H1 (cell line): ENCODE measurements around the gene SRMS. TPM values are rescaled to one million over a fixed set of nuclear protein-coding genes. Genes with fewer than 3 reads are reported as not detected.

Source experiments
- CTCF ChIA-PET: fragments of 300-600 bp; sonication (Branson Sonifier 250); formaldehyde crosslinking; loops from one replicate; lab custom pipeline; 2021; ENCODE audit not compliant: partially characterized antibody; lab: Charles Lee
- POLR2A ChIA-PET: fragments of 300-600 bp; sonication (Branson Sonifier 250); formaldehyde crosslinking; loops from one replicate; lab custom pipeline; 2021; ENCODE audit warnings: inconsistent platforms; ENCODE audit not compliant: partially characterized antibody; lab: Charles Lee
- DNase-seq, 2 experiments: peaks; one replicate each; pipeline versions ENCODE4 v3.0.0 to v3.0.0-alpha.2; 2010 to 2022; ENCODE audit warnings: low spot score in 2 of 2, low read depth in 1 of 2, mixed read lengths in 1 of 2
- FAIRE-seq: peaks from 2 replicates; lab custom pipeline; 2011; peaks lifted over from hg19 to GRCh38; lab: Jason Lieb, UNC
- H2AFZ ChIP-seq: 2 replicates; pipeline ENCODE4 v1.8.1; 2012; ENCODE audit warnings: low read length, inconsistent platforms
- H2AK5ac ChIP-seq: 2 replicates; pipeline ENCODE4 v1.6.1; 2013; ENCODE audit warnings: low read depth, low read length
- H2BK120ac ChIP-seq: replicated peaks from 2 replicates; pipeline ENCODE3; 2013; ENCODE audit warnings: low read depth, low read length, inconsistent platforms
- H2BK12ac ChIP-seq: 2 replicates; pipeline ENCODE4 v1.6.1; 2013; ENCODE audit warnings: low read depth, low read length
- H2BK15ac ChIP-seq: 2 replicates; pipeline ENCODE4 v1.6.1; 2013; ENCODE audit warnings: low read length
- H2BK20ac ChIP-seq: 2 replicates; pipeline ENCODE4 v1.6.1; 2013; ENCODE audit warnings: low read length
- H2BK5ac ChIP-seq: 2 replicates; pipeline ENCODE4 v1.6.1; 2013; ENCODE audit warnings: low read depth, low read length
- H3K14ac ChIP-seq: 2 replicates; pipeline ENCODE4 v1.6.1; 2013; ENCODE audit warnings: inconsistent platforms; ENCODE audit not compliant: insufficient read length
- H3K18ac ChIP-seq: 2 replicates; pipeline ENCODE4 v1.6.1; 2013; ENCODE audit warnings: low read length; ENCODE audit errors: extremely low read depth
- H3K23ac ChIP-seq: 2 replicates; pipeline ENCODE4 v1.6.1; 2013; ENCODE audit warnings: inconsistent platforms; ENCODE audit not compliant: insufficient read length
- H3K23me2 ChIP-seq: 2 replicates; pipeline ENCODE4 v1.6.1; 2013; ENCODE audit warnings: low read depth, low read length
- H3K27ac ChIP-seq: 2 replicates; pipeline ENCODE4 v1.6.1; 2011; ENCODE audit warnings: low read depth, low read length, inconsistent platforms
- H3K27me3 ChIP-seq, 4 experiments: replicated peaks in 1 of 4; 1 replicate in 1 of 4; 2 replicates in 3 of 4; pipeline versions ENCODE4 v1.6.1 to v1.8.1; 2011 to 2013; ENCODE audit warnings: low read length in 3 of 4, mild to moderate bottlenecking in 3 of 4, inconsistent platforms in 2 of 4, mixed read lengths in 2 of 4, moderate library complexity in 1 of 4; ENCODE audit not compliant: control insufficient read depth in 3 of 4, insufficient read depth in 3 of 4; ENCODE audit errors: extremely low read depth in 1 of 4
- H3K36me3 ChIP-seq, 4 experiments: 2 replicates each; pipeline versions ENCODE4 v1.6.1 to v1.8.1; 2011 to 2013; ENCODE audit warnings: mild to moderate bottlenecking in 4 of 4, low read length in 3 of 4, moderate library complexity in 2 of 4, control low read depth in 1 of 4, inconsistent platforms in 1 of 4; ENCODE audit not compliant: insufficient read depth in 4 of 4, control insufficient read depth in 2 of 4
- H3K4ac ChIP-seq: replicated peaks from 2 replicates; pipeline ENCODE3; 2013; ENCODE audit warnings: low read length, low read depth, mixed read lengths, inconsistent platforms; ENCODE audit not compliant: insufficient read length
- H3K4me1 ChIP-seq, 4 experiments: replicated peaks in 1 of 4; 1 replicate in 1 of 4; 2 replicates in 3 of 4; pipeline versions ENCODE4 v1.6.1 to v1.8.1; 2011 to 2013; ENCODE audit warnings: low read length in 3 of 4, inconsistent platforms in 2 of 4, mixed read lengths in 1 of 4; ENCODE audit not compliant: insufficient read depth in 4 of 4, control insufficient read depth in 3 of 4
- H3K4me2 ChIP-seq, 2 experiments: 2 replicates each; pipeline versions ENCODE4 v1.6.1 to v1.8.1; 2011 to 2013; ENCODE audit warnings: low read depth in 2 of 2, low read length in 2 of 2, control low read depth in 1 of 2, inconsistent platforms in 1 of 2, mild to moderate bottlenecking in 1 of 2; ENCODE audit not compliant: insufficient read depth in 1 of 2
- H3K4me3 ChIP-seq, 4 experiments: fragments of 200-600, 300-600 bp in 1 of 4; sonication (generic), shearing (Covaris generic), sonication (Bioruptor Twin) in 1 of 4; 2 replicates each; pipeline versions ENCODE4 v1.5.1 to v1.8.1; 2011 to 2016; ENCODE audit warnings: low read length in 4 of 4, low read depth in 3 of 4, control low read depth in 2 of 4, inconsistent platforms in 2 of 4, mild to moderate bottlenecking in 2 of 4, mixed read lengths in 1 of 4, moderate library complexity in 1 of 4; ENCODE audit not compliant: insufficient read depth in 2 of 4; ENCODE audit errors: extremely low read depth in 1 of 4
- H3K56ac ChIP-seq: replicated peaks from 2 replicates; pipeline ENCODE3; 2013; ENCODE audit warnings: low read depth, mild to moderate bottlenecking, mixed read lengths, low read length, inconsistent platforms; ENCODE audit not compliant: insufficient read length
- H3K79me1 ChIP-seq: 2 replicates; pipeline ENCODE4 v1.6.1; 2013; ENCODE audit warnings: low read depth, low read length, control low read depth
- H3K79me2 ChIP-seq, 2 experiments: 2 replicates each; pipeline versions ENCODE4 v1.6.1 to v1.8.1; 2012 to 2013; ENCODE audit warnings: low read length in 2 of 2, mild to moderate bottlenecking in 2 of 2, inconsistent platforms in 1 of 2; ENCODE audit not compliant: insufficient read depth in 2 of 2, control insufficient read depth in 1 of 2
- H3K9ac ChIP-seq, 4 experiments: replicated peaks in 1 of 4; 1 replicate in 1 of 4; 2 replicates in 3 of 4; pipeline versions ENCODE4 v1.6.1 to v1.8.1; 2011 to 2013; ENCODE audit warnings: low read depth in 3 of 4, low read length in 3 of 4, control low read depth in 2 of 4, mild to moderate bottlenecking in 2 of 4, moderate library complexity in 2 of 4, inconsistent platforms in 1 of 4; ENCODE audit errors: extremely low read depth in 1 of 4
- H3K9me3 ChIP-seq, 2 experiments: 2 replicates each; pipeline versions ENCODE4 v1.6.1 to v1.8.1; 2012 to 2013; ENCODE audit warnings: mild to moderate bottlenecking in 2 of 2, moderate library complexity in 2 of 2, control low read depth in 1 of 2, inconsistent platforms in 1 of 2, low read depth in 1 of 2, low read length in 1 of 2, mixed read lengths in 1 of 2; ENCODE audit not compliant: insufficient read depth in 2 of 2
- H4K20me1 ChIP-seq, 2 experiments: replicated peaks in 1 of 2; 2 replicates each; pipeline versions ENCODE3 to v1.8.1; 2011 to 2013; ENCODE audit warnings: inconsistent platforms in 2 of 2, low read length in 2 of 2, mild to moderate bottlenecking in 1 of 2; ENCODE audit not compliant: insufficient read depth in 2 of 2, control insufficient read depth in 1 of 2
- H4K5ac ChIP-seq: 2 replicates; pipeline ENCODE4 v1.6.1; 2013; ENCODE audit warnings: low read length, low read depth, mixed read lengths, inconsistent platforms; ENCODE audit not compliant: insufficient read length
- H4K8ac ChIP-seq: 2 replicates; pipeline ENCODE4 v1.8.0; 2013; ENCODE audit warnings: mild to moderate bottlenecking, moderate library complexity, low read length, inconsistent platforms; ENCODE audit not compliant: insufficient read depth; ENCODE audit errors: extremely low read depth
- H4K91ac ChIP-seq: replicated peaks from 2 replicates; pipeline ENCODE3; 2013; ENCODE audit warnings: low read length, mixed read lengths, inconsistent platforms; ENCODE audit not compliant: insufficient read length
- ASH2L ChIP-seq: fragments of 200-600, 300-600 bp; sonication (generic); IDR thresholded peaks from one replicate; pipeline ENCODE4 v1.7.1; 2017; ENCODE audit warnings: low read length
- BCL11A ChIP-seq, 2 experiments: IDR thresholded peaks; one replicate each; pipeline ENCODE4 v1.6.1; 2011; ENCODE audit warnings: low read depth in 2 of 2, low read length in 2 of 2, mild to moderate bottlenecking in 2 of 2
- CHD1 ChIP-seq: IDR thresholded peaks from 2 replicates; pipeline ENCODE4 v1.6.1; 2012; ENCODE audit warnings: low read depth, low read length, improper control_type of control experiment
- CREB1 ChIP-seq: IDR thresholded peaks from 2 replicates; pipeline ENCODE4 v1.6.1; 2012; ENCODE audit warnings: inconsistent platforms
- GABPA ChIP-seq: IDR thresholded peaks from 2 replicates; pipeline ENCODE4 v1.6.1; 2011; ENCODE audit warnings: mild to moderate bottlenecking, low read length, moderate library complexity, borderline replicate concordance; ENCODE audit not compliant: insufficient read depth
- GTF2F1 ChIP-seq: IDR thresholded peaks from 2 replicates; pipeline ENCODE4 v1.6.1; 2012; ENCODE audit warnings: low read depth, low read length, improper control_type of control experiment, borderline replicate concordance
- NANOG ChIP-seq: IDR thresholded peaks from 2 replicates; pipeline ENCODE4 v1.6.1; 2011; ENCODE audit warnings: low read length, low read depth, mild to moderate bottlenecking, inconsistent platforms; ENCODE audit not compliant: insufficient read depth, poor library complexity, severe bottlenecking
- RNF2 ChIP-seq: fragments of 200-900, 300-1000 bp; sonication (generic); IDR thresholded peaks from 2 replicates; pipeline ENCODE4 v1.7.1; 2016; ENCODE audit warnings: borderline replicate concordance, low read depth, mild to moderate bottlenecking, antibody characterized with exemption, low read length; ENCODE audit not compliant: poor library complexity, severe bottlenecking; ENCODE audit errors: missing control alignments
- SIX5 ChIP-seq: IDR thresholded peaks from 2 replicates; pipeline ENCODE4 v1.6.1; 2011; ENCODE audit warnings: mild to moderate bottlenecking, low read depth, low read length
- SP4 ChIP-seq: IDR thresholded peaks from 2 replicates; pipeline ENCODE4 v1.6.1; 2012; ENCODE audit warnings: low read length, inconsistent platforms
- YY1 ChIP-seq: IDR thresholded peaks from 2 replicates; pipeline ENCODE4 v1.6.1; 2011; ENCODE audit warnings: low read depth, mild to moderate bottlenecking, low read length
- WGBS, 2 experiments: shearing (Covaris generic) in 1 of 2; methylation state at CpG; one replicate each; pipeline versions ENCODE4 v1.1.6 to v1.1.7; 2013 to 2015; ENCODE audit warnings: low lambda C conversion rate in 2 of 2, mixed read lengths in 2 of 2, inconsistent platforms in 1 of 2, low coverage in 1 of 2, missing lambda C conversion rate in 1 of 2; ENCODE audit not compliant: insufficient replicate concordance in 2 of 2, insufficient coverage in 1 of 2, insufficient read length in 1 of 2; ENCODE audit errors: extremely low coverage in 1 of 2, missing lambda C conversion rate in 1 of 2; 5-methylcytosine and 5-hydroxymethylcytosine counted together
- polyA plus RNA-seq, 7 experiments: library from polyadenylated mRNA; depleted of rRNA in 3 of 7; stranded (reverse) in 5 of 7; unstranded in 2 of 7; fragments of >200 nt in 5 of 7; fragments of 200-250 nt in 2 of 7; gene quantifications; 1 replicate in 5 of 7; 2 replicates in 1 of 7; 4 replicates in 1 of 7; pipeline versions ENCODE4 v1.2.1 to v1.2.3, GENCODE V29; 2011 to 2013; ENCODE audit warnings: missing spikeins in 2 of 7, mixed read lengths in 2 of 7
- total RNA-seq: library from RNA; stranded (reverse); fragmentation: NEBNext Ultra II Directional; extraction: Animal tissue kit (Norgen Biotek cat#: 25700); gene quantifications from 2 replicates; pipeline ENCODE4 v1.2.1, GENCODE V29; 2021
- TF ChIP-seq, protein P1 (sequence below): IDR thresholded peaks from 2 replicates; pipeline ENCODE4 v1.6.1; 2011; ENCODE audit warnings: low read depth, mild to moderate bottlenecking, low read length; ENCODE audit not compliant: insufficient read depth

SRMS gene
- total and polyA plus RNA-seq, 2 of the 8 experiments (the other 6 are each of a cell fraction or from before 2014, with no cell fraction given) = 0.39 to 0.76 TPM

- no peak overlapping the region for H2BK20ac ChIP-seq
- no peak overlapping the region for H2BK12ac ChIP-seq
- no peaks in the 10 kb centered on the region for H3K27me3 ChIP-seq
- H3K14ac ChIP-seq = no peak overlapping the region
- no peak for FAIRE-seq
- no peak overlapping the region for H4K5ac ChIP-seq
- no peak for DNase-seq
- H4K8ac ChIP-seq = no peak overlapping the region
- no peak overlapping the region for H3K18ac ChIP-seq
- H2BK15ac ChIP-seq = no peak overlapping the region
- no peak overlapping the region for H3K27ac ChIP-seq
- H4K20me1 ChIP-seq = peaks cover 0 to 12% of the 10 kb centered on the region in 2 experiments
- H3K4ac ChIP-seq = no peak overlapping the region
- H3K23me2 ChIP-seq = no peaks in the 10 kb centered on the region
- H3K56ac ChIP-seq = no peak overlapping the region
- WGBS, 2 experiments = 87% methylated on average over 19 of the region's 19 CpGs; no CpG with 5 or more reads in 1 of the 2 experiments
- H3K9me3 ChIP-seq = no peaks in the 10 kb centered on the region
- H3K4me2 ChIP-seq = no peak overlapping the region
- H3K4me3 ChIP-seq = no peak overlapping the region
- no peaks in the 10 kb centered on the region for H3K79me1 ChIP-seq
- H3K79me2 ChIP-seq = no peaks in the 10 kb centered on the region
- no peak overlapping the region for H2AFZ ChIP-seq
- H3K36me3 ChIP-seq = peaks cover 0 to 16% (median 11%) of the 10 kb centered on the region in 4 experiments; a peak in 7 of 8 replicates
- no peak overlapping the region for H2BK120ac ChIP-seq
- no peak overlapping the region for H2BK5ac ChIP-seq
- H3K23ac ChIP-seq = no peak overlapping the region
- no peak overlapping the region; a peak in 1 of 7 replicates for H3K9ac ChIP-seq
- ChIA-PET POLR2A (interaction anchor here (0.7 to 1.3 kb wide), 3 partner anchors 16 to 369 kb away, joined by 3 to 5 read pairs (median 3); partner anchors contain the start of gene UCKL1), CTCF (interaction anchor here (1.3 to 1.7 kb wide), 3 partner anchors 11 to 50 kb away, joined by 3 to 8 read pairs (median 4); no protein-coding TSS in a partner anchor)
- no peaks in the 10 kb centered on the region for H3K4me1 ChIP-seq
- H4K91ac ChIP-seq = no peak overlapping the region
- H2AK5ac ChIP-seq = no peak overlapping the region
- TF ChIP-seq ASH2L (no peak), CHD1 (no peak), GTF2F1 (no peak), GABPA (no peak), NANOG (no peak), YY1 (no peak), CREB1 (no peak), BCL11A (IDR thresholded peaks at IDR 0.05; ENCODE audit: low read depth in 2 of 2, low read length in 2 of 2) (no peak), RNF2 (no peak), SIX5 (no peak), SP4 (no peak)
- TF ChIP-seq, protein P1, sequence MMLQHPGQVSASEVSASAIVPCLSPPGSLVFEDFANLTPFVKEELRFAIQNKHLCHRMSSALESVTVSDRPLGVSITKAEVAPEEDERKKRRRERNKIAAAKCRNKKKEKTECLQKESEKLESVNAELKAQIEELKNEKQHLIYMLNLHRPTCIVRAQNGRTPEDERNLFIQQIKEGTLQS = no peak
Measured at GRCh38 chr20:63587776-63588591, 40.4 kb upstream of the SRMS start.
